Fibroblast of lung (primary cell): ENCODE results near the gene SNX18. TPM values are rescaled to one million over a fixed set of nuclear protein-coding genes. Genes with fewer than 3 reads are reported as not detected.

ENCODE experiments used
- DNase-seq, 2 donors: peaks; one replicate each; pipeline versions ENCODE4 v3.0.0 to v3.0.0-alpha.2; 2010; ENCODE audit warnings: low read depth in 2 of 2
- H2AFZ ChIP-seq: 2 replicates; pipeline ENCODE4 v1.5.1; 2012; ENCODE audit warnings: low read length, control low read depth, inconsistent platforms
- H3K27ac ChIP-seq: 2 replicates; pipeline ENCODE4 v1.5.1; 2011; ENCODE audit warnings: low read length, control low read depth; ENCODE audit not compliant: insufficient read depth
- H3K27me3 ChIP-seq: 2 replicates; pipeline ENCODE4 v1.5.1; 2011; ENCODE audit warnings: mild to moderate bottlenecking, low read length; ENCODE audit not compliant: control insufficient read depth, insufficient read depth
- H3K36me3 ChIP-seq: 2 replicates; pipeline ENCODE4 v1.5.1; 2011; ENCODE audit warnings: low read length; ENCODE audit not compliant: control insufficient read depth, insufficient read depth
- H3K4me1 ChIP-seq: 2 replicates; pipeline ENCODE4 v1.5.1; 2011; ENCODE audit warnings: low read length; ENCODE audit not compliant: control insufficient read depth, insufficient read depth; ENCODE audit errors: extremely low read depth
- H3K4me2 ChIP-seq: 2 replicates; pipeline ENCODE4 v1.5.1; 2011; ENCODE audit warnings: low read length, control low read depth; ENCODE audit not compliant: insufficient read depth; ENCODE audit errors: extremely low read depth
- H3K4me3 ChIP-seq, 4 experiments: fragments of 200-600 bp in 1 of 4; sonication (generic) in 1 of 4; replicated peaks in 1 of 4; 2 replicates each; pipeline ENCODE4 v1.5.1; 2011 to 2016; ENCODE audit warnings: low read length in 4 of 4, low read depth in 3 of 4, mild to moderate bottlenecking in 3 of 4, control low read depth in 2 of 4, inconsistent platforms in 1 of 4, mixed read lengths in 1 of 4; ENCODE audit not compliant: insufficient read depth in 1 of 4; ENCODE audit errors: control extremely low read depth in 1 of 4
- H3K79me2 ChIP-seq: 2 replicates; pipeline ENCODE4 v1.5.1; 2012; ENCODE audit warnings: mild to moderate bottlenecking, low read length, inconsistent platforms; ENCODE audit not compliant: control insufficient read depth, insufficient read depth
- H3K9ac ChIP-seq: 2 replicates; pipeline ENCODE4 v1.5.1; 2011; ENCODE audit warnings: mild to moderate bottlenecking, low read length, control low read depth; ENCODE audit not compliant: insufficient read depth
- H3K9me3 ChIP-seq: 2 replicates; pipeline ENCODE4 v1.5.1; 2012; ENCODE audit warnings: low read depth, low read length; ENCODE audit not compliant: control insufficient read depth, insufficient read depth
- H4K20me1 ChIP-seq: 2 replicates; pipeline ENCODE4 v1.5.1; 2011; ENCODE audit warnings: low read length; ENCODE audit not compliant: control insufficient read depth, insufficient read depth; ENCODE audit errors: extremely low read depth
- EZH2 ChIP-seq: IDR thresholded peaks from 2 replicates; pipeline ENCODE4 v1.5.1; 2012; ENCODE audit warnings: low read length, control low read depth, mild to moderate bottlenecking; ENCODE audit errors: missing control alignments
- polyA plus RNA-seq, 2 donors: library from polyadenylated mRNA; depleted of rRNA in 1 of 2; stranded (reverse) in 1 of 2; unstranded in 1 of 2; fragments of >200 nt; gene quantifications; 2 replicates each; pipeline ENCODE4 v1.2.1, GENCODE V29; 2011 to 2012; ENCODE audit warnings: missing spikeins in 1 of 2
- total RNA-seq: library from RNA; depleted of rRNA; stranded (reverse); fragments of >200 nt; gene quantifications from 2 replicates; pipeline ENCODE4 v1.2.1, GENCODE V29; 2014
- TF ChIP-seq, protein P1 (sequence below), 2 donors: IDR thresholded peaks in 1 of 2; conservative IDR thresholded peaks in 1 of 2; 1 replicate in 1 of 2; 2 replicates in 1 of 2; pipeline ENCODE4 v1.5.1; 2011 to 2012; ENCODE audit warnings: low read length in 2 of 2, control low read depth in 1 of 2, inconsistent platforms in 1 of 2, low read depth in 1 of 2, mild to moderate bottlenecking in 1 of 2

SNX18 gene
- total and polyA plus RNA-seq, 2 donors (not counting 1 experiment from before 2014, with no cell fraction given), result 80.1 to 109 TPM

DNA sequence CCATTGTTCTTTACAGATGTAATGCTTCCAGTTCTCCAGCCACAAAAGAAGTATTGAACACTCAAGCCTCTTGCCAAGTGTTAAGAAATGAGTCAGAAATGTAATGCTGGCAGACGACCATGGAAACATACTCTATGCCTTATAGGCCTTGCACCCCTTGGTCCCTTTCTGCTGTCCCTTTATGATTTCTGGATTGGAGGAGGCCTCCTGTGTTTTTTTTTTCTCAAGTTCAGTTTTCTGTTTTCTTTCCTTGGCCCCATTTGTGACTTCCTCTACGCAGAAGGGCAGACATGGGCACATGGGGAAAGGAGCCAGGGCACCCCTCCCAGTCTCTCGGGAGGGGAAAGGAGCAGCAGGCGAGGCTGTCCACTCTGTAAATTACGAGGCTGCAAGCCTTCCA, 53.4 kb downstream of the SNX18 start:
- H3K9ac ChIP-seq, result no peak overlapping the region
- no peak overlapping the region for H2AFZ ChIP-seq
- peaks cover 3% of the 10 kb centered on the region for H3K4me1 ChIP-seq
- H4K20me1 ChIP-seq, result no peaks in the 10 kb centered on the region
- peak; percentile 78 to 84 for DNase-seq
- no peaks in the 10 kb centered on the region for H3K79me2 ChIP-seq
- H3K27ac ChIP-seq, result no peak overlapping the region
- H3K9me3 ChIP-seq, result no peaks in the 10 kb centered on the region
- no peak overlapping the region for H3K4me2 ChIP-seq
- no peak overlapping the region for H3K4me3 ChIP-seq
- no peaks in the 10 kb centered on the region for H3K27me3 ChIP-seq
- TF ChIP-seq, protein P1, sequence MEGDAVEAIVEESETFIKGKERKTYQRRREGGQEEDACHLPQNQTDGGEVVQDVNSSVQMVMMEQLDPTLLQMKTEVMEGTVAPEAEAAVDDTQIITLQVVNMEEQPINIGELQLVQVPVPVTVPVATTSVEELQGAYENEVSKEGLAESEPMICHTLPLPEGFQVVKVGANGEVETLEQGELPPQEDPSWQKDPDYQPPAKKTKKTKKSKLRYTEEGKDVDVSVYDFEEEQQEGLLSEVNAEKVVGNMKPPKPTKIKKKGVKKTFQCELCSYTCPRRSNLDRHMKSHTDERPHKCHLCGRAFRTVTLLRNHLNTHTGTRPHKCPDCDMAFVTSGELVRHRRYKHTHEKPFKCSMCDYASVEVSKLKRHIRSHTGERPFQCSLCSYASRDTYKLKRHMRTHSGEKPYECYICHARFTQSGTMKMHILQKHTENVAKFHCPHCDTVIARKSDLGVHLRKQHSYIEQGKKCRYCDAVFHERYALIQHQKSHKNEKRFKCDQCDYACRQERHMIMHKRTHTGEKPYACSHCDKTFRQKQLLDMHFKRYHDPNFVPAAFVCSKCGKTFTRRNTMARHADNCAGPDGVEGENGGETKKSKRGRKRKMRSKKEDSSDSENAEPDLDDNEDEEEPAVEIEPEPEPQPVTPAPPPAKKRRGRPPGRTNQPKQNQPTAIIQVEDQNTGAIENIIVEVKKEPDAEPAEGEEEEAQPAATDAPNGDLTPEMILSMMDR (conservative IDR thresholded peaks at IDR 0.05 in 1 of 2, IDR thresholded peaks at IDR 0.05 in 1 of 2; ENCODE audit: low read depth in 1 of 2, low read length in 2 of 2), result no peak
- TF ChIP-seq EZH2, result no peak
- H3K36me3 ChIP-seq, result no peaks in the 10 kb centered on the region

DNA sequence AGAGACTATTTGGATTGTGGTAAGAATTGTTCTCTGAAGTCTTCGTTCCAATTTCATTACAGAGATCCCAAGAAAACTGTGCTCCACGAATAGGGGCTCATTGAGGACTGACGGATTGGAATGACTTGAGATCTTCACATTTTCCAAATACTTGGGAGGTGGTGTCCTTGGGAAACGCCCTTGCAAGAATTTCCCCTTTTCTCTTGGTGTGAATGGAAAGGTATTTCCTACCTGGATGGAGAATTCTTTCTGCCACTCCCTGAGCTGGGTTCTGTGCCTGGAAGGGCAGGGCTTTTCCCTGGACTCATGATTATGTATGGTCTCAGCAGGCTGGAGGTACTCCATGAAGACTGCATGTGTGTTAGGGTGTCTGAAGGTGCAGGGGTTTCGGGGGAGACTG, 53.9 kb downstream of the SNX18 start:
- H3K4me3 ChIP-seq, result no peak overlapping the region
- no peak overlapping the region for H3K27ac ChIP-seq
- no peaks in the 10 kb centered on the region for H4K20me1 ChIP-seq
- no peaks in the 10 kb centered on the region for H3K9me3 ChIP-seq
- H2AFZ ChIP-seq, result no peak overlapping the region
- DNase-seq, result no peak
- TF ChIP-seq, protein P1 (conservative IDR thresholded peaks at IDR 0.05 in 1 of 2, IDR thresholded peaks at IDR 0.05 in 1 of 2; ENCODE audit: low read depth in 1 of 2, low read length in 2 of 2), result no peak
- TF ChIP-seq EZH2, result no peak
- no peaks in the 10 kb centered on the region for H3K27me3 ChIP-seq
- no peaks in the 10 kb centered on the region for H3K36me3 ChIP-seq
- H3K4me1 ChIP-seq, result peaks cover 3% of the 10 kb centered on the region
- no peaks in the 10 kb centered on the region for H3K79me2 ChIP-seq
- H3K9ac ChIP-seq, result no peak overlapping the region
- H3K4me2 ChIP-seq, result no peak overlapping the region

DNA sequence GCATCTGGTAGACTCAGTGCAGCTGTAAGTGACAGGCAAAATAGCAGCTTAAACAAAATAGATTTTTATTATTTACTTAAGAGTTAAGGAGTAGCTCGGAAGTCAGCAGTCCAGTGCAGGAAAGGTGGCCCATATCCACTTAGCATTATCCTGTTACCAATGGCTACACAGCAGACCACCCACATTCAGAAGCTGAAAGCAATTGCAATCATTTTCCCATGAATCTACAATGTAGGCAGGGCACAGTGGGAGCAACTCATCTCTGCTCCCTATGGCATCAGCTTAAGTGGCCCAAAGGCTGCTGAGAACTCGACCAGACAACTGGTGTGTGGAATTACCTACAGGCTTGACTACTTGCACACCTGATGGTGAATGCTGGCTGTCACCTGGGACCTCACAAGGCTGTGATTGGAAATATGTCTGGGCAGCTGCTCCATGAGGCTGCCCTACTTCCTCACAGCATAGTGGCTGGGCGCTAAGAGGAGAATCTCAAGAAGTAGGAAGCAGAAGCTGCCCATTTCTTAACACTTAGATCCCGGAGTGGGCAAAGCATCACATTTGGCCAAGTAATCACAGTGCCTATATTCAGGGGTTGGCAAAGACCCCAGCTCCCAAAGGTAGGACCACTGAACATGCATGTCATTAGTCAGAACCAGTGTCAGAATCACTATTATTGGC, 56.4 kb downstream of the SNX18 start:
- no peaks in the 10 kb centered on the region for H3K9me3 ChIP-seq
- no peak overlapping the region for H3K27ac ChIP-seq
- no peak overlapping the region for H2AFZ ChIP-seq
- no peak overlapping the region for H3K4me3 ChIP-seq
- TF ChIP-seq, protein P1 (conservative IDR thresholded peaks at IDR 0.05 in 1 of 2, IDR thresholded peaks at IDR 0.05 in 1 of 2; ENCODE audit: low read depth in 1 of 2, low read length in 2 of 2), result no peak
- TF ChIP-seq EZH2, result no peak
- H3K79me2 ChIP-seq, result no peaks in the 10 kb centered on the region
- H3K4me2 ChIP-seq, result no peak overlapping the region
- H3K4me1 ChIP-seq, result peaks cover 3% of the 10 kb centered on the region
- H3K27me3 ChIP-seq, result no peaks in the 10 kb centered on the region
- H3K9ac ChIP-seq, result no peak overlapping the region
- no peaks in the 10 kb centered on the region for H4K20me1 ChIP-seq
- DNase-seq, result no peak
- no peaks in the 10 kb centered on the region for H3K36me3 ChIP-seq
